H1 (cell line): ENCODE results near the gene MAP2K5. TPM values are rescaled to one million over a fixed set of nuclear protein-coding genes. Genes with fewer than 3 reads are reported as not detected.

ENCODE experiments used
- CTCF ChIA-PET: fragments of 300-600 bp; sonication (Branson Sonifier 250); formaldehyde crosslinking; loops from one replicate; lab custom pipeline; 2021; ENCODE audit not compliant: partially characterized antibody; lab: Charles Lee
- POLR2A ChIA-PET: fragments of 300-600 bp; sonication (Branson Sonifier 250); formaldehyde crosslinking; loops from one replicate; lab custom pipeline; 2021; ENCODE audit warnings: inconsistent platforms; ENCODE audit not compliant: partially characterized antibody; lab: Charles Lee
- DNase-seq, 2 experiments: peaks; one replicate each; pipeline versions ENCODE4 v3.0.0 to v3.0.0-alpha.2; 2010 to 2022; ENCODE audit warnings: low spot score in 2 of 2, low read depth in 1 of 2, mixed read lengths in 1 of 2
- FAIRE-seq: peaks from 2 replicates; lab custom pipeline; 2011; peaks lifted over from hg19 to GRCh38; lab: Jason Lieb, UNC
- H2AFZ ChIP-seq: 2 replicates; pipeline ENCODE4 v1.8.1; 2012; ENCODE audit warnings: low read length, inconsistent platforms
- H2AK5ac ChIP-seq: 2 replicates; pipeline ENCODE4 v1.6.1; 2013; ENCODE audit warnings: low read depth, low read length
- H2BK120ac ChIP-seq: replicated peaks from 2 replicates; pipeline ENCODE3; 2013; ENCODE audit warnings: low read depth, low read length, inconsistent platforms
- H2BK12ac ChIP-seq: 2 replicates; pipeline ENCODE4 v1.6.1; 2013; ENCODE audit warnings: low read depth, low read length
- H2BK15ac ChIP-seq: 2 replicates; pipeline ENCODE4 v1.6.1; 2013; ENCODE audit warnings: low read length
- H2BK20ac ChIP-seq: 2 replicates; pipeline ENCODE4 v1.6.1; 2013; ENCODE audit warnings: low read length
- H2BK5ac ChIP-seq: 2 replicates; pipeline ENCODE4 v1.6.1; 2013; ENCODE audit warnings: low read depth, low read length
- H3K14ac ChIP-seq: 2 replicates; pipeline ENCODE4 v1.6.1; 2013; ENCODE audit warnings: inconsistent platforms; ENCODE audit not compliant: insufficient read length
- H3K18ac ChIP-seq: 2 replicates; pipeline ENCODE4 v1.6.1; 2013; ENCODE audit warnings: low read length; ENCODE audit errors: extremely low read depth
- H3K23ac ChIP-seq: 2 replicates; pipeline ENCODE4 v1.6.1; 2013; ENCODE audit warnings: inconsistent platforms; ENCODE audit not compliant: insufficient read length
- H3K23me2 ChIP-seq: 2 replicates; pipeline ENCODE4 v1.6.1; 2013; ENCODE audit warnings: low read depth, low read length
- H3K27ac ChIP-seq: 2 replicates; pipeline ENCODE4 v1.6.1; 2011; ENCODE audit warnings: low read depth, low read length, inconsistent platforms
- H3K27me3 ChIP-seq, 4 experiments: replicated peaks in 1 of 4; 1 replicate in 1 of 4; 2 replicates in 3 of 4; pipeline versions ENCODE4 v1.6.1 to v1.8.1; 2011 to 2013; ENCODE audit warnings: low read length in 3 of 4, mild to moderate bottlenecking in 3 of 4, inconsistent platforms in 2 of 4, mixed read lengths in 2 of 4, moderate library complexity in 1 of 4; ENCODE audit not compliant: control insufficient read depth in 3 of 4, insufficient read depth in 3 of 4; ENCODE audit errors: extremely low read depth in 1 of 4
- H3K36me3 ChIP-seq, 4 experiments: 2 replicates each; pipeline versions ENCODE4 v1.6.1 to v1.8.1; 2011 to 2013; ENCODE audit warnings: mild to moderate bottlenecking in 4 of 4, low read length in 3 of 4, moderate library complexity in 2 of 4, control low read depth in 1 of 4, inconsistent platforms in 1 of 4; ENCODE audit not compliant: insufficient read depth in 4 of 4, control insufficient read depth in 2 of 4
- H3K4ac ChIP-seq: replicated peaks from 2 replicates; pipeline ENCODE3; 2013; ENCODE audit warnings: low read length, low read depth, mixed read lengths, inconsistent platforms; ENCODE audit not compliant: insufficient read length
- H3K4me1 ChIP-seq, 4 experiments: replicated peaks in 1 of 4; 1 replicate in 1 of 4; 2 replicates in 3 of 4; pipeline versions ENCODE4 v1.6.1 to v1.8.1; 2011 to 2013; ENCODE audit warnings: low read length in 3 of 4, inconsistent platforms in 2 of 4, mixed read lengths in 1 of 4; ENCODE audit not compliant: insufficient read depth in 4 of 4, control insufficient read depth in 3 of 4
- H3K4me2 ChIP-seq, 2 experiments: 2 replicates each; pipeline versions ENCODE4 v1.6.1 to v1.8.1; 2011 to 2013; ENCODE audit warnings: low read depth in 2 of 2, low read length in 2 of 2, control low read depth in 1 of 2, inconsistent platforms in 1 of 2, mild to moderate bottlenecking in 1 of 2; ENCODE audit not compliant: insufficient read depth in 1 of 2
- H3K4me3 ChIP-seq, 4 experiments: fragments of 200-600, 300-600 bp in 1 of 4; sonication (generic), shearing (Covaris generic), sonication (Bioruptor Twin) in 1 of 4; 2 replicates each; pipeline versions ENCODE4 v1.5.1 to v1.8.1; 2011 to 2016; ENCODE audit warnings: low read length in 4 of 4, low read depth in 3 of 4, control low read depth in 2 of 4, inconsistent platforms in 2 of 4, mild to moderate bottlenecking in 2 of 4, mixed read lengths in 1 of 4, moderate library complexity in 1 of 4; ENCODE audit not compliant: insufficient read depth in 2 of 4; ENCODE audit errors: extremely low read depth in 1 of 4
- H3K56ac ChIP-seq: replicated peaks from 2 replicates; pipeline ENCODE3; 2013; ENCODE audit warnings: low read depth, mild to moderate bottlenecking, mixed read lengths, low read length, inconsistent platforms; ENCODE audit not compliant: insufficient read length
- H3K79me1 ChIP-seq: 2 replicates; pipeline ENCODE4 v1.6.1; 2013; ENCODE audit warnings: low read depth, low read length, control low read depth
- H3K79me2 ChIP-seq, 2 experiments: 2 replicates each; pipeline versions ENCODE4 v1.6.1 to v1.8.1; 2012 to 2013; ENCODE audit warnings: low read length in 2 of 2, mild to moderate bottlenecking in 2 of 2, inconsistent platforms in 1 of 2; ENCODE audit not compliant: insufficient read depth in 2 of 2, control insufficient read depth in 1 of 2
- H3K9ac ChIP-seq, 4 experiments: replicated peaks in 1 of 4; 1 replicate in 1 of 4; 2 replicates in 3 of 4; pipeline versions ENCODE4 v1.6.1 to v1.8.1; 2011 to 2013; ENCODE audit warnings: low read depth in 3 of 4, low read length in 3 of 4, control low read depth in 2 of 4, mild to moderate bottlenecking in 2 of 4, moderate library complexity in 2 of 4, inconsistent platforms in 1 of 4; ENCODE audit errors: extremely low read depth in 1 of 4
- H3K9me3 ChIP-seq, 2 experiments: 2 replicates each; pipeline versions ENCODE4 v1.6.1 to v1.8.1; 2012 to 2013; ENCODE audit warnings: mild to moderate bottlenecking in 2 of 2, moderate library complexity in 2 of 2, control low read depth in 1 of 2, inconsistent platforms in 1 of 2, low read depth in 1 of 2, low read length in 1 of 2, mixed read lengths in 1 of 2; ENCODE audit not compliant: insufficient read depth in 2 of 2
- H4K20me1 ChIP-seq, 2 experiments: replicated peaks in 1 of 2; 2 replicates each; pipeline versions ENCODE3 to v1.8.1; 2011 to 2013; ENCODE audit warnings: inconsistent platforms in 2 of 2, low read length in 2 of 2, mild to moderate bottlenecking in 1 of 2; ENCODE audit not compliant: insufficient read depth in 2 of 2, control insufficient read depth in 1 of 2
- H4K5ac ChIP-seq: 2 replicates; pipeline ENCODE4 v1.6.1; 2013; ENCODE audit warnings: low read length, low read depth, mixed read lengths, inconsistent platforms; ENCODE audit not compliant: insufficient read length
- H4K8ac ChIP-seq: 2 replicates; pipeline ENCODE4 v1.8.0; 2013; ENCODE audit warnings: mild to moderate bottlenecking, moderate library complexity, low read length, inconsistent platforms; ENCODE audit not compliant: insufficient read depth; ENCODE audit errors: extremely low read depth
- H4K91ac ChIP-seq: replicated peaks from 2 replicates; pipeline ENCODE3; 2013; ENCODE audit warnings: low read length, mixed read lengths, inconsistent platforms; ENCODE audit not compliant: insufficient read length
- ASH2L ChIP-seq: fragments of 200-600, 300-600 bp; sonication (generic); IDR thresholded peaks from one replicate; pipeline ENCODE4 v1.7.1; 2017; ENCODE audit warnings: low read length
- BRCA1 ChIP-seq: IDR thresholded peaks from 2 replicates; pipeline ENCODE4 v1.6.1; 2012; ENCODE audit warnings: low read depth, low read length, improper control_type of control experiment
- CBX8 ChIP-seq: fragments of 300-800, 300-1000 bp; sonication (generic); IDR thresholded peaks from 2 replicates; pipeline ENCODE4 v1.7.1; 2016; ENCODE audit warnings: low read depth, low read length, borderline replicate concordance
- EP300 ChIP-seq, 2 experiments: IDR thresholded peaks; 1 replicate in 1 of 2; 2 replicates in 1 of 2; pipeline ENCODE4 v1.6.1; 2011 to 2012; ENCODE audit warnings: low read depth in 2 of 2, low read length in 2 of 2, mild to moderate bottlenecking in 2 of 2, borderline replicate concordance in 1 of 2, inconsistent platforms in 1 of 2, moderate library complexity in 1 of 2
- FOSL1 ChIP-seq: IDR thresholded peaks from 2 replicates; pipeline ENCODE4 v1.6.1; 2011; ENCODE audit warnings: mild to moderate bottlenecking, low read depth, low read length, moderate library complexity; ENCODE audit not compliant: insufficient read depth
- GABPA ChIP-seq: IDR thresholded peaks from 2 replicates; pipeline ENCODE4 v1.6.1; 2011; ENCODE audit warnings: mild to moderate bottlenecking, low read length, moderate library complexity, borderline replicate concordance; ENCODE audit not compliant: insufficient read depth
- HDAC2 ChIP-seq, 2 experiments: fragments of 300-600 bp in 1 of 2; sonication (generic) in 1 of 2; IDR thresholded peaks; 2 replicates each; pipeline ENCODE4 v1.6.1; 2011 to 2012; ENCODE audit warnings: low read depth in 2 of 2, low read length in 2 of 2, mild to moderate bottlenecking in 2 of 2, moderate library complexity in 2 of 2, borderline replicate concordance in 1 of 2, inconsistent platforms in 1 of 2
- KDM4A ChIP-seq: IDR thresholded peaks from one replicate; pipeline ENCODE4 v1.7.1; 2012; ENCODE audit warnings: low read depth, mild to moderate bottlenecking, moderate library complexity, low read length, inconsistent platforms; ENCODE audit not compliant: severe bottlenecking
- MAFK ChIP-seq: IDR thresholded peaks from 2 replicates; pipeline ENCODE4 v1.6.1; 2012; ENCODE audit warnings: low read depth, mild to moderate bottlenecking, improper control_type of control experiment, low read length
- RAD21 ChIP-seq, 2 experiments: IDR thresholded peaks in 1 of 2; conservative IDR thresholded peaks in 1 of 2; 2 replicates each; pipeline ENCODE4 v1.6.1; 2011; ENCODE audit warnings: low read depth in 2 of 2, low read length in 2 of 2, improper control_type of control experiment in 1 of 2, inconsistent platforms in 1 of 2, mild to moderate bottlenecking in 1 of 2, moderate library complexity in 1 of 2
- SIX5 ChIP-seq: IDR thresholded peaks from 2 replicates; pipeline ENCODE4 v1.6.1; 2011; ENCODE audit warnings: mild to moderate bottlenecking, low read depth, low read length
- SP2 ChIP-seq: IDR thresholded peaks from 2 replicates; pipeline ENCODE4 v1.6.1; 2012; ENCODE audit warnings: mild to moderate bottlenecking, low read length, inconsistent platforms
- SRF ChIP-seq: IDR thresholded peaks from 2 replicates; pipeline ENCODE4 v1.6.1; 2011; ENCODE audit warnings: mild to moderate bottlenecking, low read depth, low read length, moderate library complexity
- WGBS, 2 experiments: shearing (Covaris generic) in 1 of 2; methylation state at CpG; one replicate each; pipeline versions ENCODE4 v1.1.6 to v1.1.7; 2013 to 2015; ENCODE audit warnings: low lambda C conversion rate in 2 of 2, mixed read lengths in 2 of 2, inconsistent platforms in 1 of 2, low coverage in 1 of 2, missing lambda C conversion rate in 1 of 2; ENCODE audit not compliant: insufficient replicate concordance in 2 of 2, insufficient coverage in 1 of 2, insufficient read length in 1 of 2; ENCODE audit errors: extremely low coverage in 1 of 2, missing lambda C conversion rate in 1 of 2; 5-methylcytosine and 5-hydroxymethylcytosine counted together
- polyA plus RNA-seq, 7 experiments: library from polyadenylated mRNA; depleted of rRNA in 3 of 7; stranded (reverse) in 5 of 7; unstranded in 2 of 7; fragments of >200 nt in 5 of 7; fragments of 200-250 nt in 2 of 7; gene quantifications; 1 replicate in 5 of 7; 2 replicates in 1 of 7; 4 replicates in 1 of 7; pipeline versions ENCODE4 v1.2.1 to v1.2.3, GENCODE V29; 2011 to 2013; ENCODE audit warnings: missing spikeins in 2 of 7, mixed read lengths in 2 of 7
- total RNA-seq: library from RNA; stranded (reverse); fragmentation: NEBNext Ultra II Directional; extraction: Animal tissue kit (Norgen Biotek cat#: 25700); gene quantifications from 2 replicates; pipeline ENCODE4 v1.2.1, GENCODE V29; 2021

Gene MAP2K5
- total and polyA plus RNA-seq, 2 of the 8 experiments (the other 6 are each of a cell fraction or from before 2014, with no cell fraction given): 4.4 to 15.8 TPM

GRCh38 chr15:67670647-67671305, 128.3 kb downstream of the MAP2K5 start:
- CTCF ChIA-PET: no interaction called here
- Histone ChIP-seq H2BK20ac (no peak overlapping the region), H3K14ac (no peak overlapping the region), H3K56ac (no peak overlapping the region), H3K27ac (no peak overlapping the region), H3K4me1 (no peaks in the 10 kb centered on the region), H4K20me1 (no peaks in the 10 kb centered on the region), H4K91ac (no peak overlapping the region), H3K18ac (no peak overlapping the region), H3K23me2 (no peaks in the 10 kb centered on the region), H3K4me2 (no peak overlapping the region), H3K23ac (no peak overlapping the region), H2BK5ac (no peak overlapping the region), H2AFZ (no peak overlapping the region), H3K4me3 (no peak overlapping the region), H3K9me3 (no peaks in the 10 kb centered on the region), H2BK15ac (no peak overlapping the region), H2BK120ac (no peak overlapping the region), H4K8ac (no peak overlapping the region), H3K27me3 (no peaks in the 10 kb centered on the region), H3K79me2 (no peaks in the 10 kb centered on the region), H2AK5ac (no peak overlapping the region), H3K79me1 (no peaks in the 10 kb centered on the region), H3K4ac (no peak overlapping the region), H2BK12ac (no peak overlapping the region), H3K36me3 (no peaks in the 10 kb centered on the region), H3K9ac (no peak overlapping the region), H4K5ac (no peak overlapping the region)
- FAIRE-seq (no peak), DNase-seq (no peak)
- WGBS, 2 experiments: 83% methylated on average over 2 of the region's 2 CpGs; no CpG with 5 or more reads in 1 of the 2 experiments
- POLR2A ChIA-PET: no interaction called here
- TF ChIP-seq GABPA (no peak), SP2 (no peak), SRF (no peak), KDM4A (no peak), ASH2L (no peak), RAD21 (IDR thresholded peaks at IDR 0.05 in 1 of 2, conservative IDR thresholded peaks at IDR 0.05 in 1 of 2; ENCODE audit: low read depth in 2 of 2, low read length in 2 of 2) (no peak), EP300 (IDR thresholded peaks at IDR 0.05; ENCODE audit: borderline replicate concordance in 1 of 2, low read depth in 2 of 2, low read length in 2 of 2) (no peak), HDAC2 (IDR thresholded peaks at IDR 0.05; ENCODE audit: borderline replicate concordance in 1 of 2, low read depth in 2 of 2, low read length in 2 of 2) (no peak), MAFK (no peak), BRCA1 (no peak), SIX5 (no peak), FOSL1 (no peak), CBX8 (no peak)
